HepG2 (cell line): ENCODE results near the gene PLXNA1. TPM values are rescaled to one million over a fixed set of nuclear protein-coding genes. Genes with fewer than 3 reads are reported as not detected.
A peak's percentile ranks its signal among the peaks of the same experiment; 100 is the strongest.

Experiments
- CHCHD3 ChIP-seq: sonication (generic); formaldehyde crosslinking; IDR thresholded peaks from 2 replicates; pipeline ENCODE4 v1.8.0; 2022; ENCODE audit warnings: mild to moderate bottlenecking, missing genetic modification reagents, moderate library complexity
- ESRRA ChIP-seq: sonication (generic); formaldehyde crosslinking; IDR thresholded peaks from 2 replicates; pipeline ENCODE4 v1.5.1; 2020; ENCODE audit warnings: mild to moderate bottlenecking, low read depth, missing genetic modification reagents
- FOXA1 ChIP-seq, 2 experiments: fragments of 450-650 bp in 1 of 2; sonication (generic) in 1 of 2; formaldehyde crosslinking in 1 of 2; IDR thresholded peaks; 2 replicates each; pipeline versions ENCODE4 v1.4.0 to v1.6.1; 2016 to 2020; ENCODE audit warnings: missing genetic modification reagents in 1 of 2
- HNRNPK ChIP-seq: fragments of 200-400 bp; formaldehyde crosslinking; IDR thresholded peaks from 2 replicates; pipeline ENCODE4 v1.6.1; 2018; ENCODE audit warnings: low read length, low read depth, moderate library complexity, mild to moderate bottlenecking; ENCODE audit not compliant: poor library complexity, severe bottlenecking
- KMT2B ChIP-seq: IDR thresholded peaks from 2 replicates; pipeline ENCODE4 v1.6.1; 2016; ENCODE audit warnings: missing genetic modification reagents, missing compliant biosample characterization
- MXD4 ChIP-seq: IDR thresholded peaks from 2 replicates; pipeline ENCODE4 v1.6.1; 2016; ENCODE audit warnings: mild to moderate bottlenecking, missing biosample characterization, missing genetic modification reagents
- NAIF1 ChIP-seq: sonication (generic); formaldehyde crosslinking; IDR thresholded peaks from 2 replicates; pipeline ENCODE4 v1.5.0; 2020; ENCODE audit warnings: mild to moderate bottlenecking, missing genetic modification reagents, borderline replicate concordance
- RBM22 ChIP-seq: fragments of 200-400 bp; formaldehyde crosslinking; optimal IDR thresholded peaks from 2 replicates; pipeline ENCODE3; 2017; ENCODE audit warnings: mild to moderate bottlenecking, low read length, moderate library complexity
- REXO4 ChIP-seq: sonication (generic); formaldehyde crosslinking; IDR thresholded peaks from 2 replicates; pipeline ENCODE4 v1.8.0; 2022; ENCODE audit warnings: missing genetic modification reagents, mild to moderate bottlenecking, borderline replicate concordance
- RORA ChIP-seq: sonication (generic); formaldehyde crosslinking; IDR thresholded peaks from 2 replicates; pipeline ENCODE4 v1.5.0; 2020; ENCODE audit warnings: mild to moderate bottlenecking, missing genetic modification reagents, moderate library complexity
- ZFX ChIP-seq: sonication (generic); formaldehyde crosslinking; IDR thresholded peaks from 2 replicates; pipeline ENCODE4 v1.4.0; 2020; ENCODE audit warnings: mild to moderate bottlenecking, low read depth, missing genetic modification reagents, moderate library complexity
- ZNF101 ChIP-seq: sonication (generic); formaldehyde crosslinking; IDR thresholded peaks from 2 replicates; pipeline ENCODE4 v1.4.0; 2020; ENCODE audit warnings: mild to moderate bottlenecking, low read depth, missing genetic modification reagents, borderline replicate concordance
- ZNF619 ChIP-seq: sonication (generic); formaldehyde crosslinking; IDR thresholded peaks from 2 replicates; pipeline ENCODE4 v1.4.0; 2020; ENCODE audit warnings: mild to moderate bottlenecking, missing genetic modification reagents
- ZNF850 ChIP-seq: sonication (generic); formaldehyde crosslinking; conservative IDR thresholded peaks from 2 replicates; pipeline ENCODE4 v1.9.0; 2021; ENCODE audit warnings: mild to moderate bottlenecking, missing genetic modification reagents
- ZSCAN12 ChIP-seq: sonication (generic); formaldehyde crosslinking; IDR thresholded peaks from 2 replicates; pipeline ENCODE4 v1.9.0; 2021; ENCODE audit warnings: mild to moderate bottlenecking, missing genetic modification reagents
- polyA plus RNA-seq, 8 experiments: library from polyadenylated mRNA; depleted of rRNA in 3 of 8; stranded (reverse) in 7 of 8; unstranded in 1 of 8; fragments of >200 nt; fragmentation: Illumina TruSeq in 4 of 8; extraction: Trizol in 4 of 8; gene quantifications; 2 replicates each; pipeline versions ENCODE4 v1.2.1 to v1.2.3, GENCODE V29; 2011 to 2016; ENCODE audit warnings: low read depth in 4 of 8, missing spikeins in 1 of 8, mixed read lengths in 1 of 8; ENCODE audit not compliant: insufficient read depth in 1 of 8
- total RNA-seq, 5 experiments: library from RNA; depleted of rRNA; stranded (reverse); fragments of >200 nt; fragmentation: Illumina TruSeq; extraction: Trizol; gene quantifications; 2 replicates each; pipeline ENCODE4 v1.2.3, GENCODE V29; 2016; ENCODE audit warnings: low read depth in 1 of 5
- TF ChIP-seq, protein P1 (sequence below): sonication (generic); formaldehyde crosslinking; IDR thresholded peaks from 2 replicates; pipeline ENCODE4 v1.5.1; 2020; ENCODE audit warnings: mild to moderate bottlenecking, moderate library complexity, missing genetic modification reagents
- TF ChIP-seq, protein P2 (sequence below): IDR thresholded peaks from 2 replicates; pipeline ENCODE4 v1.6.1; 2016; ENCODE audit warnings: low read depth, control low read depth
- TF ChIP-seq, protein P3 (sequence below): sonication (generic); formaldehyde crosslinking; IDR thresholded peaks from 2 replicates; pipeline ENCODE4 v1.4.0; 2020; ENCODE audit warnings: missing genetic modification reagents, borderline replicate concordance
- TF ChIP-seq, protein P4 (sequence below): sonication (generic); formaldehyde crosslinking; IDR thresholded peaks from 2 replicates; pipeline ENCODE4 v1.4.0; 2020; ENCODE audit warnings: missing genetic modification reagents

The PLXNA1 gene
- total and polyA plus RNA-seq, 2 of the 13 experiments (the other 11 are each of a cell fraction or from before 2014, with no cell fraction given) = 16.6 to 18.2 TPM

DNA sequence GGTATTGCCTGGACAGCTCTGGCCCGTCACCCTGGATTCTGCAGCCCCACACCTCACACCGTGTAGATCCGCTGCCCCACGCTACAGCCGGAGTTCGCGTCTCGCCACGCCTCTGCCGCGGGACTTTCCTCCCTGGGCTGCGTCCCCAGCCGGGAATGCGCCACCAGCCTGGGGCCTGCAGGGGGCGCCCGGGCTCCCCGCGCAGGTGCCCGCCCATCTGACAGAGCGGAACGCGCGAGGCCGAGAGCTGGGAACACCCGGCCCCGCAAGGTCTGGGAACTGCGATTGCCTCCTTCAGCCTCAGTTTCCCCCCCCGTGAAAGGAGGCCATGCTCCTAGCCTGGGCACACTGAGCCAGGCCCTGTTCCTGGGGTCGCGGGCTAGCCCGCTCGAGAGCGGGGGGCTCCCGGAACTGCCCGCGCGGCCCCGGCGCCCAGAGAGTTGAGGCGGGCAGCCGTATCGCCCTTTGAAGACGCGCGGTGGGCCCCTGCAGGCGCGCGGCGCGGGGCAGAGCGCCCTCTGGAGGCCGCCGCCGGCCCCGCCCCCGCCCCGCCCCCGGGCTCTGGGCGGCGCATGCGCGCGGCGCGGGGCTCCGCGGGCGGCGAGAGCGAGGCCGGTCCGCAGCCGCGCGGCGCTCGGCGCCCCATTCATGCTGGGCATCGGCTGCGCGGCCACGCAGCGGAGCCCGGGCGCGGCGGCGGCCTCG, at the start of gene PLXNA1 (continued):
- no peak for TF ChIP-seq REXO4 (CRISPR knock-in tag)
- no peak for TF ChIP-seq CHCHD3
- TF ChIP-seq RORA = no peak
- no peak for TF ChIP-seq ESRRA (CRISPR knock-in tag)
- no peak for TF ChIP-seq NAIF1 (CRISPR knock-in tag)
- TF ChIP-seq, protein P1, sequence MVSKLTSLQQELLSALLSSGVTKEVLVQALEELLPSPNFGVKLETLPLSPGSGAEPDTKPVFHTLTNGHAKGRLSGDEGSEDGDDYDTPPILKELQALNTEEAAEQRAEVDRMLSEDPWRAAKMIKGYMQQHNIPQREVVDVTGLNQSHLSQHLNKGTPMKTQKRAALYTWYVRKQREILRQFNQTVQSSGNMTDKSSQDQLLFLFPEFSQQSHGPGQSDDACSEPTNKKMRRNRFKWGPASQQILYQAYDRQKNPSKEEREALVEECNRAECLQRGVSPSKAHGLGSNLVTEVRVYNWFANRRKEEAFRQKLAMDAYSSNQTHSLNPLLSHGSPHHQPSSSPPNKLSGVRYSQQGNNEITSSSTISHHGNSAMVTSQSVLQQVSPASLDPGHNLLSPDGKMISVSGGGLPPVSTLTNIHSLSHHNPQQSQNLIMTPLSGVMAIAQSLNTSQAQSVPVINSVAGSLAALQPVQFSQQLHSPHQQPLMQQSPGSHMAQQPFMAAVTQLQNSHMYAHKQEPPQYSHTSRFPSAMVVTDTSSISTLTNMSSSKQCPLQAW (CRISPR knock-in tag) = peak; percentile 34; the same call in 1 of the 2 replicates
- peak; percentile 69 for TF ChIP-seq HNRNPK
- no peak for TF ChIP-seq ZNF850
- no peak for TF ChIP-seq RBM22
- TF ChIP-seq, protein P2, sequence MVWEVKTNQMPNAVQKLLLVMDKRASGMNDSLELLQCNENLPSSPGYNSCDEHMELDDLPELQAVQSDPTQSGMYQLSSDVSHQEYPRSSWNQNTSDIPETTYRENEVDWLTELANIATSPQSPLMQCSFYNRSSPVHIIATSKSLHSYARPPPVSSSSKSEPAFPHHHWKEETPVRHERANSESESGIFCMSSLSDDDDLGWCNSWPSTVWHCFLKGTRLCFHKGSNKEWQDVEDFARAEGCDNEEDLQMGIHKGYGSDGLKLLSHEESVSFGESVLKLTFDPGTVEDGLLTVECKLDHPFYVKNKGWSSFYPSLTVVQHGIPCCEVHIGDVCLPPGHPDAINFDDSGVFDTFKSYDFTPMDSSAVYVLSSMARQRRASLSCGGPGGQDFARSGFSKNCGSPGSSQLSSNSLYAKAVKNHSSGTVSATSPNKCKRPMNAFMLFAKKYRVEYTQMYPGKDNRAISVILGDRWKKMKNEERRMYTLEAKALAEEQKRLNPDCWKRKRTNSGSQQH = peak; percentile 56; the same call in 1 of the 2 replicates
- TF ChIP-seq, protein P3, sequence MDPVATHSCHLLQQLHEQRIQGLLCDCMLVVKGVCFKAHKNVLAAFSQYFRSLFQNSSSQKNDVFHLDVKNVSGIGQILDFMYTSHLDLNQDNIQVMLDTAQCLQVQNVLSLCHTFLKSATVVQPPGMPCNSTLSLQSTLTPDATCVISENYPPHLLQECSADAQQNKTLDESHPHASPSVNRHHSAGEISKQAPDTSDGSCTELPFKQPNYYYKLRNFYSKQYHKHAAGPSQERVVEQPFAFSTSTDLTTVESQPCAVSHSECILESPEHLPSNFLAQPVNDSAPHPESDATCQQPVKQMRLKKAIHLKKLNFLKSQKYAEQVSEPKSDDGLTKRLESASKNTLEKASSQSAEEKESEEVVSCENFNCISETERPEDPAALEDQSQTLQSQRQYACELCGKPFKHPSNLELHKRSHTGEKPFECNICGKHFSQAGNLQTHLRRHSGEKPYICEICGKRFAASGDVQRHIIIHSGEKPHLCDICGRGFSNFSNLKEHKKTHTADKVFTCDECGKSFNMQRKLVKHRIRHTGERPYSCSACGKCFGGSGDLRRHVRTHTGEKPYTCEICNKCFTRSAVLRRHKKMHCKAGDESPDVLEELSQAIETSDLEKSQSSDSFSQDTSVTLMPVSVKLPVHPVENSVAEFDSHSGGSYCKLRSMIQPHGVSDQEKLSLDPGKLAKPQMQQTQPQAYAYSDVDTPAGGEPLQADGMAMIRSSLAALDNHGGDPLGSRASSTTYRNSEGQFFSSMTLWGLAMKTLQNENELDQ (CRISPR knock-in tag) = no peak
- TF ChIP-seq ZSCAN12 = 0 out of 2 replicates have a peak, but pooled peaks have one; percentile 61
- TF ChIP-seq ZNF101 (CRISPR knock-in tag) = no peak
- TF ChIP-seq, protein P4, sequence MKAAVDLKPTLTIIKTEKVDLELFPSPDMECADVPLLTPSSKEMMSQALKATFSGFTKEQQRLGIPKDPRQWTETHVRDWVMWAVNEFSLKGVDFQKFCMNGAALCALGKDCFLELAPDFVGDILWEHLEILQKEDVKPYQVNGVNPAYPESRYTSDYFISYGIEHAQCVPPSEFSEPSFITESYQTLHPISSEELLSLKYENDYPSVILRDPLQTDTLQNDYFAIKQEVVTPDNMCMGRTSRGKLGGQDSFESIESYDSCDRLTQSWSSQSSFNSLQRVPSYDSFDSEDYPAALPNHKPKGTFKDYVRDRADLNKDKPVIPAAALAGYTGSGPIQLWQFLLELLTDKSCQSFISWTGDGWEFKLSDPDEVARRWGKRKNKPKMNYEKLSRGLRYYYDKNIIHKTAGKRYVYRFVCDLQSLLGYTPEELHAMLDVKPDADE (CRISPR knock-in tag) = no peak
- peak; percentile 58; the same call in 1 of the 2 replicates for TF ChIP-seq MXD4
- 0 out of 2 replicates have a peak, but pooled peaks have one; percentile 56 for TF ChIP-seq ZNF619
- no peak for TF ChIP-seq FOXA1 (IDR thresholded peaks at IDR 0.05)
- no peak for TF ChIP-seq FOXA1 (CRISPR knock-in tag; IDR thresholded peaks at IDR 0.05)
- TF ChIP-seq ZFX (CRISPR knock-in tag) = peak; percentile 75
- TF ChIP-seq KMT2B = 0 out of 2 replicates have a peak, but pooled peaks have one; percentile 26
